GM19025 (cell line): ENCODE measurements around the gene MGAT1.
"Not testable (repeated sequence)": the region's sequence is repeated elsewhere in the genome, so short reads cannot be mapped to it uniquely, and the experiment has no call there.

Source experiments
- ATAC-seq: cut with Tn5 transposase; IDR thresholded peaks from one replicate; pipeline ENCODE4 v1.9.1; 2021; ENCODE audit warnings: mild to moderate bottlenecking, low read depth, moderate library complexity; ENCODE audit not compliant: unreplicated experiment

MGAT1 gene

GRCh38 chr5:180787711-180788431, 14.7 kb downstream of the MGAT1 start:
- no peak for ATAC-seq

GRCh38 chr5:180786531-180787398, 15.8 kb downstream of the MGAT1 start:
- no peak for ATAC-seq

GRCh38 chr5:180785794-180786221, 16.8 kb downstream of the MGAT1 start:
- ATAC-seq: no peak

- no peak for ATAC-seq
Measured at GRCh38 chr5:180785121-180785781, 17.4 kb downstream of the MGAT1 start.

GRCh38 chr5:180784497-180785097, 18.0 kb downstream of the MGAT1 start:
- peak; percentile 67 for ATAC-seq

GRCh38 chr5:180783340-180784052, 19.1 kb downstream of the MGAT1 start:
- ATAC-seq: no peak

- no peak for ATAC-seq
Measured at GRCh38 chr5:180782748-180783147, 19.9 kb downstream of the MGAT1 start.

GRCh38 chr5:180781900-180782326, 20.7 kb downstream of the MGAT1 start:
- not testable (repeated sequence) for ATAC-seq

GRCh38 chr5:180779985-180780610, 22.5 kb downstream of the MGAT1 start:
- no peak for ATAC-seq

- ATAC-seq: no peak
Measured at GRCh38 chr5:180777475-180777874, 25.1 kb downstream of the MGAT1 start.

GRCh38 chr5:180776376-180776775, 26.2 kb downstream of the MGAT1 start:
- no peak for ATAC-seq

- ATAC-seq: no peak
Measured at GRCh38 chr5:180775624-180776023, 27.0 kb downstream of the MGAT1 start.

GRCh38 chr5:180771839-180772238, 30.8 kb downstream of the MGAT1 start:
- no peak for ATAC-seq

- no peak for ATAC-seq
Measured at GRCh38 chr5:180769821-180770220, 32.8 kb downstream of the MGAT1 start.

GRCh38 chr5:180755601-180756000, 47.0 kb downstream of the MGAT1 start:
- ATAC-seq: no peak

GRCh38 chr5:180744253-180744652, 58.4 kb downstream of the MGAT1 start:
- ATAC-seq: no peak

- no peak for ATAC-seq
Measured at GRCh38 chr5:180742727-180743126, 59.9 kb downstream of the MGAT1 start.

- not testable (repeated sequence) for ATAC-seq
Measured at GRCh38 chr5:180740953-180741352, 61.7 kb downstream of the MGAT1 start.

- no peak for ATAC-seq
Measured at GRCh38 chr5:180739958-180740357, 62.6 kb downstream of the MGAT1 start, which contains the start of gene OR2Y1. OR2Y1 (minus strand) TSS chr5:180740058; CDS start chr5:180740058, 0 bp downstream.
